K562 (cell line): ENCODE results near the gene FGF14. TPM values are rescaled to one million over a fixed set of nuclear protein-coding genes. Genes with fewer than 3 reads are reported as not detected.

Experiments used
- ATAC-seq: fragments of 200-7000 bp; cut with Tn5 transposase; 3 replicates; pipeline ENCODE4 v1.9.1; 2020; ENCODE audit warnings: moderate library complexity
- BruUV-seq: library from RNA; stranded (reverse); fragments of 400-500 nt; replicated peaks from 2 replicates; lab custom pipeline; 2021; lab: Mats Ljungman, UMichigan
- CTCF ChIA-PET: fragments of 300-600 bp; formaldehyde crosslinking; extraction: SDS; loops from one replicate; lab custom pipeline; 2021; ENCODE audit warnings: low intra/inter-chr PET ratio; lab: Yijun Ruan, JAX
- POLR2A ChIA-PET: fragments of 300-600, 350-650 bp; sonication (Branson Sonifier 250); formaldehyde crosslinking; extraction: SDS; loops from one replicate; lab custom pipeline; 2021; ENCODE audit warnings: antibody characterized with exemption, inconsistent platforms; lab: Yijun Ruan, JAX
- DNase-seq, 4 experiments: peaks; one replicate each; pipeline versions ENCODE4 v3.0.0 to v3.0.0-alpha.2; 2011 to 2018; ENCODE audit warnings: low spot score in 3 of 4, mixed read lengths in 3 of 4; ENCODE audit errors: extremely low read depth in 1 of 4
- FAIRE-seq: peaks from 2 replicates; lab custom pipeline; 2011; peaks lifted over from hg19 to GRCh38; lab: Jason Lieb, UNC
- H2AFZ ChIP-seq: 2 replicates; pipeline ENCODE4 v1.6.0; 2011; ENCODE audit warnings: low read depth, low read length, control low read depth, inconsistent platforms
- H3K27ac ChIP-seq: fragments of 200-600 bp; 3 replicates; pipeline ENCODE4 v1.8.0; 2011; ENCODE audit warnings: low read depth, mild to moderate bottlenecking, control low read depth, inconsistent platforms, low read length, moderate library complexity, mixed read lengths; ENCODE audit errors: extremely low read depth
- H3K27me3 ChIP-seq, 2 experiments: fragments of 300-600 bp in 1 of 2; 2 replicates in 1 of 2; 3 replicates in 1 of 2; pipeline versions ENCODE4 v1.6.0 to v1.8.0; 2011; ENCODE audit warnings: inconsistent platforms in 2 of 2, low read length in 2 of 2, mild to moderate bottlenecking in 1 of 2, mixed read lengths in 1 of 2, moderate library complexity in 1 of 2; ENCODE audit not compliant: control insufficient read depth in 2 of 2, insufficient read depth in 2 of 2
- H3K36me3 ChIP-seq: fragments of 300-600 bp; 3 replicates; pipeline ENCODE4 v1.8.0; 2011; ENCODE audit warnings: mild to moderate bottlenecking, low read length, inconsistent platforms; ENCODE audit not compliant: control insufficient read depth, insufficient read depth
- H3K4me1 ChIP-seq, 2 experiments: fragments of 200-600 bp in 1 of 2; replicated peaks in 1 of 2; 2 replicates in 1 of 2; 3 replicates in 1 of 2; pipeline versions ENCODE4 v1.5.1 to v1.8.0; 2011; ENCODE audit warnings: inconsistent platforms in 2 of 2, low read length in 2 of 2, mild to moderate bottlenecking in 1 of 2, mixed read lengths in 1 of 2, moderate library complexity in 1 of 2; ENCODE audit not compliant: control insufficient read depth in 2 of 2, insufficient read depth in 2 of 2
- H3K4me2 ChIP-seq: 2 replicates; pipeline ENCODE4 v1.6.1; 2011; ENCODE audit warnings: low read length, control low read depth, inconsistent platforms, mixed read lengths; ENCODE audit not compliant: insufficient read depth
- H3K4me3 ChIP-seq: fragments of 200-600 bp; sonication (generic), shearing (Covaris generic); 2 replicates; pipeline ENCODE4 v1.5.1; 2016; ENCODE audit warnings: control low read depth, inconsistent platforms
- H3K79me2 ChIP-seq: fragments of 200-600 bp; 3 replicates; pipeline ENCODE4 v1.8.0; 2011; ENCODE audit warnings: low read length, inconsistent platforms; ENCODE audit not compliant: control insufficient read depth, insufficient read depth
- H3K9ac ChIP-seq, 2 experiments: 2 replicates each; pipeline versions ENCODE4 v1.6.0 to v1.6.1; 2011; ENCODE audit warnings: low read depth in 2 of 2, low read length in 2 of 2, control low read depth in 1 of 2, inconsistent platforms in 1 of 2, mild to moderate bottlenecking in 1 of 2, mixed read lengths in 1 of 2; ENCODE audit not compliant: insufficient read depth in 1 of 2
- H3K9me1 ChIP-seq: one replicate; pipeline ENCODE4 v1.6.0; 2011; ENCODE audit warnings: inconsistent platforms, mild to moderate bottlenecking, low read length, moderate library complexity; ENCODE audit not compliant: control insufficient read depth, insufficient read depth
- H3K9me3 ChIP-seq: replicated peaks from 2 replicates; pipeline ENCODE4 v1.5.1; 2011; ENCODE audit warnings: low read depth, low read length, inconsistent platforms; ENCODE audit not compliant: control insufficient read depth, insufficient read depth
- H4K20me1 ChIP-seq: replicated peaks from 2 replicates; pipeline ENCODE4 v1.6.1; 2011; ENCODE audit warnings: low read length, inconsistent platforms, mixed read lengths; ENCODE audit not compliant: control insufficient read depth, insufficient read depth
- BRF1 ChIP-seq: IDR thresholded peaks from 3 replicates; pipeline ENCODE4 v1.6.1; 2011; ENCODE audit warnings: borderline replicate concordance, mild to moderate bottlenecking; ENCODE audit not compliant: insufficient read length; ENCODE audit errors: extremely low read depth
- CC2D1A ChIP-seq: fragments of 450-650 bp; IDR thresholded peaks from 2 replicates; pipeline ENCODE4 v1.6.1; 2017; ENCODE audit warnings: mild to moderate bottlenecking
- HMGXB4 ChIP-seq: sonication (generic); formaldehyde crosslinking; IDR thresholded peaks from 2 replicates; pipeline ENCODE4 v1.8.1; 2023; ENCODE audit warnings: mild to moderate bottlenecking, missing genetic modification reagents
- MCM5 ChIP-seq: fragments of 450-650 bp; IDR thresholded peaks from 2 replicates; pipeline ENCODE4 v1.6.1; 2016; ENCODE audit warnings: low read depth
- MTF1 ChIP-seq: fragments of 250-450 bp; sonication (Bioruptor Pico); IDR thresholded peaks from 2 replicates; pipeline ENCODE4 v1.9.0; 2021; ENCODE audit warnings: moderate library complexity, mild to moderate bottlenecking, inconsistent platforms, borderline replicate concordance
- NFXL1 ChIP-seq: fragments of 450-650 bp; formaldehyde crosslinking; IDR thresholded peaks from 2 replicates; pipeline ENCODE4 v1.4.0; 2021; ENCODE audit warnings: mild to moderate bottlenecking
- ZNF717 ChIP-seq: fragments of 250-450 bp; sonication (Bioruptor Pico); IDR thresholded peaks from 2 replicates; pipeline ENCODE4 v1.5.0; 2021
- WGBS: fragments of 100-300 bp; shearing (Covaris generic); methylation state at CpG from one replicate; pipeline ENCODE4 v1.1.6; 2016; ENCODE audit warnings: low coverage, mixed read lengths; ENCODE audit not compliant: insufficient coverage; ENCODE audit errors: missing lambda C conversion rate; 5-methylcytosine and 5-hydroxymethylcytosine counted together
- in situ Hi-C: fragments of 300-500 bp; cut with MboI; formaldehyde crosslinking; loops from 4 replicates; pipeline ENCODE4 v1.15.0; 2018; ENCODE audit warnings: inconsistent platforms, mixed read lengths
- intact Hi-C: fragments of 100-400 bp; cut with micrococcal nuclease; formaldehyde crosslinking; loops from 2 replicates; pipeline ENCODE4 v1.14.2; 2022
- polyA plus RNA-seq, 8 experiments: library from polyadenylated mRNA; depleted of rRNA in 4 of 8; stranded (reverse) in 5 of 8; unstranded in 3 of 8; fragments of >200 nt; fragmentation: Nextera tagmentation in 2 of 8; fragmentation: Illumina TruSeq in 1 of 8; extraction: Ambion mirVana in 2 of 8; extraction: Trizol in 1 of 8; gene quantifications; 2 replicates each; pipeline versions ENCODE4 v1.2.1 to v1.2.3, GENCODE V29; 2011 to 2014; ENCODE audit warnings: inconsistent platforms in 1 of 8, missing spikeins in 1 of 8
- total RNA-seq, 7 experiments: library from RNA; depleted of rRNA in 6 of 7; stranded (reverse); fragments of >200 nt in 6 of 7; fragmentation: Illumina TruSeq in 2 of 7; extraction: Trizol in 2 of 7; gene quantifications; 2 replicates each; pipeline versions ENCODE4 v1.2.1 to v1.2.3, GENCODE V29; 2011 to 2021; ENCODE audit warnings: low replicate concordance in 1 of 7

FGF14 gene
- total and polyA plus RNA-seq, 9 of the 15 experiments (the other 6 are each of a cell fraction or from before 2014, with no cell fraction given) = not detected

- no peak overlapping the region for H3K27ac ChIP-seq
- intact Hi-C loops = no loop called here
- H3K36me3 ChIP-seq = no peaks in the 10 kb centered on the region
- WGBS = 4% methylated on average over 3 of the region's 3 CpGs
- H3K4me1 ChIP-seq = no peaks in the 10 kb centered on the region
- no peak overlapping the region for H2AFZ ChIP-seq
- no peak overlapping the region for H3K9ac ChIP-seq
- POLR2A ChIA-PET = no interaction called here
- CTCF ChIA-PET = no interaction called here
- DNase-seq = no peak
- no peak for TF ChIP-seq MTF1
- no peak for TF ChIP-seq BRF1
- no peak for TF ChIP-seq ZNF717 (CRISPR knock-in tag)
- no peak for TF ChIP-seq MCM5
- TF ChIP-seq HMGXB4 = no peak
- no peak for TF ChIP-seq CC2D1A
- no peak for TF ChIP-seq NFXL1 (CRISPR knock-in tag)
- TF ChIP-seq, all 486 proteins: peak for 0
- Histone ChIP-seq H3K4me2 (no peak overlapping the region), H3K4me3 (no peak overlapping the region), H3K27me3 (no peaks in the 10 kb centered on the region), H3K9me3 (no peaks in the 10 kb centered on the region), H4K20me1 (no peaks in the 10 kb centered on the region), H3K9me1 (no peaks in the 10 kb centered on the region), H3K79me2 (no peaks in the 10 kb centered on the region)
- no peak for ATAC-seq
- no peak for FAIRE-seq
- in situ Hi-C loops = no loop called here
- no TSS peak for BruUV-seq
These were observed 649.4 kb downstream of the FGF14 start for GRCh38 chr13:101752432-101752831.
